ENCODE measurements around the gene TFB2M. TPM values are rescaled to one million over a fixed set of nuclear protein-coding genes. Genes with fewer than 3 reads are reported as not detected.

Gene TFB2M
- total RNA-seq, 4 donors from 2014 or later, result 5.6 to 8.4 (median 6.5) TPM

- TF ChIP-seq POLR2A (IDR thresholded peaks at IDR 0.05), result no peak
- TF ChIP-seq CTCF (IDR thresholded peaks at IDR 0.05), result no peak
- H3K4me3 ChIP-seq, result no peak overlapping the region
- no peak overlapping the region for H3K27ac ChIP-seq
- H3K9me3 ChIP-seq, result peaks cover 0 to 18% (median 7%) of the 10 kb centered on the region in 4 donors
- no peak for DNase-seq
- H3K36me3 ChIP-seq, result no peaks in the 10 kb centered on the region
- H3K4me1 ChIP-seq, result peaks cover 0 to 5% (median under 1%) of the 10 kb centered on the region in 4 donors
- H3K27me3 ChIP-seq, result no peaks in the 10 kb centered on the region
Measured at GRCh38 chr1:246511203-246511602, 54.9 kb downstream of the TFB2M start.

GRCh38 chr1:246510147-246511030 lies 55.7 kb downstream of the TFB2M start:
- Histone ChIP-seq H3K9me3 (peaks cover 0 to 13% (median 5%) of the 10 kb centered on the region in 4 donors), H3K27me3 (no peaks in the 10 kb centered on the region), H3K27ac (no peak overlapping the region), H3K4me3 (no peak overlapping the region), H3K4me1 (peaks cover 0 to 10% (median 2%) of the 10 kb centered on the region in 4 donors), H3K36me3 (no peaks in the 10 kb centered on the region)
- TF ChIP-seq POLR2A (IDR thresholded peaks at IDR 0.05) (no peak), CTCF (IDR thresholded peaks at IDR 0.05) (no peak)
- DNase-seq, result no peak

GRCh38 chr1:246508897-246509688 lies 57.0 kb downstream of the TFB2M start:
- Histone ChIP-seq H3K9me3 (no peaks in the 10 kb centered on the region), H3K27ac (no peak overlapping the region), H3K4me3 (no peak overlapping the region), H3K36me3 (no peaks in the 10 kb centered on the region), H3K4me1 (peaks cover 0 to 10% (median 2%) of the 10 kb centered on the region in 4 donors), H3K27me3 (no peaks in the 10 kb centered on the region)
- DNase-seq, result no peak
- TF ChIP-seq CTCF (IDR thresholded peaks at IDR 0.05) (no peak), POLR2A (IDR thresholded peaks at IDR 0.05) (no peak)

GRCh38 chr1:246506674-246507481 lies 59.2 kb downstream of the TFB2M start, which contains the start of gene SMYD3:
Gene SMYD3, minus strand, starts transcription at chr1:246507279.
- peak; percentile 63 to 87 (median 85) for DNase-seq
- Histone ChIP-seq H3K27ac (peak within 1 kb of the TSS; percentile 57 to 84 (median 63)), H3K4me3 (peak within 1 kb of the TSS; percentile 82 to 96 (median 95)), H3K9me3 (no peaks in the 10 kb centered on the region), H3K4me1 (peaks cover 0 to 10% (median 2%) of the 10 kb centered on the region in 4 donors), H3K27me3 (no peaks in the 10 kb centered on the region), H3K36me3 (no peaks in the 10 kb centered on the region)
- TF ChIP-seq CTCF (IDR thresholded peaks at IDR 0.05) (peak in 2 of 6 experiments; percentile 12 to 14), POLR2A (IDR thresholded peaks at IDR 0.05) (peak; percentile 16 to 40)

GRCh38 chr1:246506367-246506673 lies 59.7 kb downstream of the TFB2M start:
- Histone ChIP-seq H3K4me3 (peak overlapping the region; percentile 82 to 96 (median 95)), H3K4me1 (peaks cover 0 to 10% (median 2%) of the 10 kb centered on the region in 4 donors), H3K27ac (peak overlapping the region in 1 of 4 donors; percentile 84), H3K36me3 (no peaks in the 10 kb centered on the region), H3K9me3 (no peaks in the 10 kb centered on the region), H3K27me3 (no peaks in the 10 kb centered on the region)
- DNase-seq, result no peak
- TF ChIP-seq POLR2A (IDR thresholded peaks at IDR 0.05), result no peak
- no peak for TF ChIP-seq CTCF (IDR thresholded peaks at IDR 0.05)

All from Peyer's patch (tissue), 4 donors.